Measurements from ENCODE around the gene TTC39A.

TTC39A gene

GRCh38 chr1:51314974-51315373 is 15.4 kb downstream of the TTC39A start:
- DNase-seq (ENCODE audit: low read depth, low spot score) = no peak

DNA sequence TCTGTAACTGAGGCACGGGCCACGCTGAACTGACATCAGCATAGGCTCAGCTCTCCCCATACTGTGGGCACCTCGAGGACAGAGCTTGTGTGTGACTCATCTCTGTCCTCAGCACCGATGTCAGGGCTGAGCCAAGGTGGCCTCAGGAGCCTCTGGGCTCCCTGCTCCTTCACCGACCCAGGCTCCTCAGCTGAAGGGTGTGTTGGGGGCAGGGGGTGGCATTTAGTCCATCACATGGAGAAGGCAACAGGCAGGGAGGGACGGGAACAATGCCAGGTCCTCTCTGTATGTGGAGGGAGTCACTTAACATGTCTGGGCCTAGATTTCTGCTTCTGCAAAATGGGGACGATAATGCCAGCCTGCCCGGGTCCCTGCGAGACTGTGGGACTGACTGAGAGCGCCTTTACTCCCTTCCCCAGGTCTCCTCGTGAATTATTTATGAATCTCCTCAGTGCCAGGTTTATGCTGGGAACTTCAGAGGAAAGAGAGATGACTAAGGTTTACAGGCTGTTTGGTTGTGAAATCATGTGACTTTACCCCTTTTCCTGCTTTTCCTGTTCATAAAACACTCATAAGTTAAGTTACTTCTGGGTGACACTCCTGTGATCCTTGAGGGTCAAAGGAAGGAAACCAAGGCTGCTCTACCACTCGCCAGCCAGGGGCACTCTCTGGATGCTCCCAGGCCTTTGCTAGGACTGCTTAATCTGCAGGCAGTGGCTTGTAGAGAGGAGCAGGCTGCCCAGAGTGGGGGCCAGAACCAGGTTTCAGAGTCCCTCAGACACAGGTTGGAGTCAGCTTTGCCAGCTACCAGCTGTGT is 16.2 kb downstream of the TTC39A start:
- no peak for DNase-seq (ENCODE audit: low read depth, low spot score)

- no peak for DNase-seq (ENCODE audit: low read depth, low spot score)
Observed at GRCh38 chr1:51313268-51313852, 17.0 kb downstream of the TTC39A start.

DNA sequence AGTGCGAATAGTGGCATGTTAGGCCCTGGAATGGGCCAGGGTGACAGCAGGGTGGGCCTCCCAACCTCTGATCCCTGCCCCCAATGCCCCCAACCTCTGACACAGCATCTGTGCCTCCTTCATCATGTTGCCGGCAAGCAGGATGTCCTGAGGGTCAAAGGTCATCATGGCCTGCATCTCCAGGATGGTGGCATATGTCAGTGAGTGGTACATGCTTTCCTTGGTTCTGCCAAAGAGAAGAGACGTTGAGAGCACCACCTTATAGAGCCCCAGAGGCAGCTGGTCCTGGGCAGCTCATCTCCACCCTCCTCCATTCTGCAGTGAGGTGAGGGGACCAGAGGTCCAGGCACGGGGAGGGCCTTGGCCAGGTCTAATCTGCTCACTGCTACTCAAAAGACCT is 17.6 kb downstream of the TTC39A start:
- no peak for DNase-seq (ENCODE audit: low read depth, low spot score)

DNA sequence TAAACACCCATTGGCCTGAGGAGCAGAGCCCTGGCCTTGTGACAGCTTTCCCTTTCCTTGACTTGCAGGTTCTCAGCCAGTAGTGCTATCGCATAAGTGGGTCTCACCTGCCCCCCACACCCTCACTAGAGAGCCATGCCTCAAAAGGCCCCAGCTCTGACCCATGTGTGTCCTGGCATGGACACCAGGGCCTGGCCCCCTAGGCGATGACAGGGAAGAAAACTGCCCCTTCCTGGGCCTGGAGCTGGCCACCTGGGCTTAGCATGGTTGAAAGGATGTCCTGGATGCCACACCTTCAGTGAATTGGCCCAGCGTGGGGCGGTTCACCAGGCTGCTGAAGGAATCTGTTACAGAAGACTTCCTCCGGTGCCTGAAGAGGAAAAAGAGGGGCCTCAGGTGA is 18.5 kb downstream of the TTC39A start:
- no peak for DNase-seq (ENCODE audit: low read depth, low spot score)

DNA sequence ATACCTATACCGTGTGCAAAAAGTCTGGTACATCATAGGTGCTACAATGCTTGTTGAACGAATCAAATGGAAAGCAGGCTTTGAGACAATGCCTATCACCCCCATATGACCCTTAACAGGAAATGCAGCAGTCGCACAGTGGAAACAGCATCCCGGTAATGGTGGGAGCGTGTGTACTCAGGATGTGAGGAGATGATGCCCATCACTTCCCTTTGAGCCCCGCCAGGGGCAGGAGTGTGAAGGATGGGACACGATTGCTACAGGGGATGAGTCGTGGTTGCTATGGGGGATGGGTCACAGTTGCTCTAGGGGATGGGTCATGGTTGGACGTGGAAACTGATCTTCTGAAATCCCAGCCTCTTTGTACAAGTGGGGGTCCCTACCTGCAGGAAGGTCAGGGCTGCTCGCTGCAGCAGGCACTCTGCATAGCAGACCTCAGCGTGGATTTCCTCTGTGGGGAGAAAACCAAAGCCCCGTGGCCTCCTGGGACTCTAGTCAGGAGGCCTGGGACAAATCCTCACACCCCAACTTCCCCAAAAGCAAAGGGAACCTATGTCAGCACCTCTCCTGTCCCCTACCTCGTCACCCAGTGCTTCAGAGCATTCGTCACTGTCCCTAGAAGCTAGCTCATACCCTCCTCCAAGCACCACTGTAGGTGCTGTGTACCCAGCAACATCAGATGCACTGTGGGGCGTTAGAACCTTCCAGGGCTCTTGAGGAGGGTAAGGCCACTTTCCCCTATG is 19.3 kb downstream of the TTC39A start:
- no peak for DNase-seq (ENCODE audit: low read depth, low spot score)

GRCh38 chr1:51309291-51309690 is 21.1 kb downstream of the TTC39A start:
- no peak for DNase-seq (ENCODE audit: low read depth, low spot score)

GRCh38 chr1:51308636-51309035 is 21.7 kb downstream of the TTC39A start:
- DNase-seq (ENCODE audit: low read depth, low spot score) = no peak

- DNase-seq (ENCODE audit: low read depth, low spot score) = no peak
Observed at GRCh38 chr1:51306950-51307349, 23.4 kb downstream of the TTC39A start.

DNA sequence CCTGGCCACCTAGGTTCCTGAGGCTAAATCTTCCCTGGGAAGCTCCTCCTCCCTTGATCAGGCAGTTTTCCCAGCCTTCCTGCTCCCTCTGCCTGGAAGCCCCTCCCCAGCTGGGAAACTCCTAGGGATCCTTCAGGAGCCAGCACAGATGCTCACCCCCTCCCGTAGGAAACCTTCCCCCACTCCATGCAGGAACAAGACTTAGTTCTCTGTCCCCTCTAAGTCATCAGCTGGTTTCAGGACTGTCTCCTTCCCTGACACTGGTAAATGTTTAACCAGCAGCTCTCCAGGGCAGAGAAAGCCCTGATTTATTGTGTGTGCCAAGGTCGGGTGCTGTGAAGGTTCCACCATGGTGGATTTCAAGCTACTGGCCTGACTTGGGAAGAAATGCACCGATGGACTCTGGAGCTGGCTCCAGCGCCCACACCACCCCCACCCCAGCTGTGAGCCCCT is 25.0 kb downstream of the TTC39A start:
- DNase-seq (ENCODE audit: low read depth, low spot score) = no peak

DNA sequence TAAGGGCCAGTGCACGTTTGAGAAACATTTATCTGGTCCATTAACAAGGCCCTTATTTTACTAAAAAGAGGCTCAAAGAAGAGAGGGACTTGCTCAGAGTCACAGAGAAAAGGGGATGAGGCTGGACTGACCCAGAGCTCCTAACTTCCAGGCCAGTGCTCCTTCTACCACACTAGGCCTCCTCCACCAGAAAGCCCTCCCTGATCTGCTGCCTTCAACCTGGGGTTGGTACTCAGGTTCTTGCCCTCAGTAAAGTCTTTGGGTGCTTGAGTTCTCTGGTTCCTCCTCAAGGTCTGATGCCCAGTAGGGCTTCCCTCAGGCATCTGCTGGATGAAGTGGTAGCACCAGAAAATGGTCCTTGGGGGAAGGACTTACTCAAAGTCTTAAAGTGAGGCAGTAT is 26.0 kb downstream of the TTC39A start:
- no peak for DNase-seq (ENCODE audit: low read depth, low spot score)

GRCh38 chr1:51303751-51304251 is 26.6 kb downstream of the TTC39A start:
- DNase-seq (ENCODE audit: low read depth, low spot score) = no peak

DNA sequence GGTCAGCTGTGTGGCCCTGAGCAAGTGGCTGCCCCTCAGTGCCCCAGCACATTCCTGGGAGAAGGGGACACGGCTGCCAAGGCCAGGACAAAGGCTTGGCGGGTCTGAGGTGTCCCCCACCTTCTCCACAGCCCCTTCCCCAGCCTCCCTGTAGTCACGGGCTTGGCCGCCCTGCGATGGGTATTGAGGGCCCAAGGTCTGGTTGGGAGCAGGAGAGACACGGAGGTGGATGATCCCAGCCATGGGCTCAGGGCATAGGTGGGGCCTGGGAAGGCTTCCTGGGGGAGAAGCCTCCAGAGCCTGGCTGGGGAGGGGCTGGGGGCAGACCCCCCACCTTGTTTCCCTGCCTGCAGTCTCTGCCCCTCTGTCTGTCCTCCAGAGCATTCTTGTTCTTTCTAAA is 27.0 kb downstream of the TTC39A start:
- DNase-seq (ENCODE audit: low read depth, low spot score) = no peak

DNA sequence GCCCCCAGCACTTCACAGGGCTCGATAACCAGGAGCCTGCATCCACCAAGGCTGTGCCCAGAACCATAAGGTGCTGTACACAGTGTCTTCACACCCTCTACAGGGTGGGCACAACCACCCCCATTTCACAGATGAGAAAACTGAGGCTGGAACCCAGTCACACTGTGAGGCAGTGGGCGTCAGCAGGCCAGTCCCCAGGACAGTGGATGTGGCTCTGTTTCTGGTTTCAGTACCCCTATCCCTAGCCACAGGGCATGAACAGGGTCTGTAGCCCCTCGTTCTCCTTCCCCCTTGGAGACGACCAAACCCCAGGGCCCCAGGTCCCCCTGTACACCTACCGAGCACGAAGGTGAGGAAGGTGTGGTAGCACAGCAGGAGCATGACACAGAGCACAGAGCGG is 27.6 kb downstream of the TTC39A start:
- no peak for DNase-seq (ENCODE audit: low read depth, low spot score)

- no peak for DNase-seq (ENCODE audit: low read depth, low spot score)
Observed at GRCh38 chr1:51302270-51302669, 28.1 kb downstream of the TTC39A start.

DNA sequence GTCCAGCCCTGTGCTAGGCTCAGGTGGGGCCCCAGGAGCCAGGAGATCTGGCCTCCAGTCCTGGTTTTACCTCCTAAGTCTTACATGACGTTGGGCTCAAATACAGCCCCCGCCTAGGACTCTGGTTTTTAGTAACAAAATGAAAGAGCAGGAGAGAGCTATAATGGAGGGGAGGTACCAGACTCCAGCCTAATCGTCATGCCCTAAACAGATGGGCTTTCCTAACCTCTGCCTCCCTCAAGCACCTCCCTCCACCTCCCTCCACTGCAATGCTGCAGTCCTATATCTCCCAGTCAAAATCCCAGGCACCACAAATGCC is 28.6 kb downstream of the TTC39A start:
- no peak for DNase-seq (ENCODE audit: low read depth, low spot score)

- no peak for DNase-seq (ENCODE audit: low read depth, low spot score)
Observed at GRCh38 chr1:51301152-51301843, 29.1 kb downstream of the TTC39A start.

- DNase-seq (ENCODE audit: low read depth, low spot score) = no peak
Observed at GRCh38 chr1:51299981-51300670, 30.2 kb downstream of the TTC39A start.

- no peak for DNase-seq (ENCODE audit: low read depth, low spot score)
Observed at GRCh38 chr1:51299185-51299885, 31.0 kb downstream of the TTC39A start.

- DNase-seq (ENCODE audit: low read depth, low spot score) = no peak
Observed at GRCh38 chr1:51298322-51298705, 32.0 kb downstream of the TTC39A start.
